HG03432 (cell line): ENCODE data around the gene TRABD2B.

Experiments used
- ATAC-seq: cut with Tn5 transposase; IDR thresholded peaks from one replicate; pipeline ENCODE4 v1.9.1; 2021; ENCODE audit warnings: mild to moderate bottlenecking, moderate library complexity; ENCODE audit not compliant: unreplicated experiment

TRABD2B gene

GRCh38 chr1:47711848-47712492, 285.2 kb downstream of the TRABD2B start:
- ATAC-seq = no peak

DNA sequence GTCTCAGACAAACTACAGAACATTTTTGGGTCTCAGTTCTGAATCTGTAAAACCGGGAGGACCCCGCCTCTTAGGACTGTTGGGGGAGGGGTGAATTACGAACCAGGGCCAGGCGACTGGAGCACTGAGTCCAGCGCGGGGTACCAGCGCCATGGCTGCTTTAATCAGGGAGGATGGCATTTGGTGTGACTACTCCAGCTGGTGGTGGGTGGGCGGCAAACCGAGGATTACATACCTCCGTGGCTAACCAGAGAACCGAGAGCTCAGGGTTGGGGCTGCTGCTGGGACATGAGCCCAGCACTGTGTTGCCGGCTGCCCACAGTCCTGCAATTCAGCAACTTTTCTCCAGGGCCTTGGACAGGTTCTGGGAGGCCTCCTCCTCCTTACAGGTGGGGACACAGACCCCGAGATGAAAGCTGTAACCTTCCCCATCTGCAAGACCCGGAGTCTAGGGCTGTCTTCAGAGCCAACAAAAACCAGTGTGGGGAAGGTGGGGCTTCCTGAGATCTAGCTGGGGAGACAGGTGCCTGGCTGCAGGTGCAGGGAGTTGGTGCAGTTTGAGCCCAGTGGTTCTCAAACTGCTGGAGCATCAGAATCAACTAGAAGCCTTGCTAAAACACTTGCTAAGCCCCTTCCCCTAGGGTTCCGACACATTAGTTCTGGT, 285.9 kb downstream of the TRABD2B start:
- ATAC-seq = no peak
